SK-N-SH treated with all-trans-retinoic acid at 6 μM for 48 hours (cell line): Measurements from ENCODE around the gene TUBA3E.
"Not testable (repeated sequence)": the region's sequence is repeated elsewhere in the genome, so short reads cannot be mapped to it uniquely, and the experiment has no call there.

Source experiments
- BACH2 ChIP-seq: fragments of 250-450 bp; sonication (Bioruptor Pico); IDR thresholded peaks from 2 replicates; pipeline ENCODE4 v1.9.0; 2021; ENCODE audit warnings: mild to moderate bottlenecking, borderline replicate concordance
- TOX ChIP-seq: fragments of 250-450 bp; sonication (Bioruptor Pico); IDR thresholded peaks from 2 replicates; pipeline ENCODE4 v1.8.0; 2021; ENCODE audit warnings: mild to moderate bottlenecking, moderate library complexity, borderline replicate concordance
- TF ChIP-seq, protein P1 (sequence below): fragments of 250-450 bp; sonication (Bioruptor Pico); IDR thresholded peaks from 2 replicates; pipeline ENCODE4 v1.5.1; 2020; ENCODE audit warnings: low read depth, mild to moderate bottlenecking, moderate library complexity

DNA sequence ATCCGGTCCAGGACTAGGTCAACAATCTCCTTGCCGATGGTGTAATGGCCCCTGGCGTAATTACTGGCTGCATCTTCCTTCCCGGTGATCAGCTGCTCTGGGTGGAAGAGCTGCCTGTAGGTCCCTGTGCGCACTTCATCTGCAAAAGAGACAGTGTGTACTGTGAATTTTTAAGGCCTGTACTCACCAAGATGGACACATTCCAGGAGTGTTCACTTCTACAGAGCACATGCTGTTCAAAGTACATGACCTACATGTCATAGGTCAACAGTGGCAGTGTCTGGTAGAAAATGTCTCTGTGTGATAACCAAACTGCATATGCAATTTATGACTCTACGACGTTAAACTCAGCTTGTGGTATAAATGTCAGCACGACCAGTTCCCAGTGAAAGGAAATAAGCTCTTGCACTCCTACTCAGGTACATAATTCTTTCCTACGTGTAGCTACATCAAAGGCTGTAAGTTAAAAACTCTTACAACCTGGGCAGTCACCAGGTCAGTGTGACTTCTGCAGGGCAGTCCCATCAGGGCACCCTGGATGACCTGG lies 3.1 kb downstream of the TUBA3E start:
- not testable (repeated sequence) for TF ChIP-seq BACH2; TOX (CRISPR knock-in tag)
- TF ChIP-seq, protein P1, sequence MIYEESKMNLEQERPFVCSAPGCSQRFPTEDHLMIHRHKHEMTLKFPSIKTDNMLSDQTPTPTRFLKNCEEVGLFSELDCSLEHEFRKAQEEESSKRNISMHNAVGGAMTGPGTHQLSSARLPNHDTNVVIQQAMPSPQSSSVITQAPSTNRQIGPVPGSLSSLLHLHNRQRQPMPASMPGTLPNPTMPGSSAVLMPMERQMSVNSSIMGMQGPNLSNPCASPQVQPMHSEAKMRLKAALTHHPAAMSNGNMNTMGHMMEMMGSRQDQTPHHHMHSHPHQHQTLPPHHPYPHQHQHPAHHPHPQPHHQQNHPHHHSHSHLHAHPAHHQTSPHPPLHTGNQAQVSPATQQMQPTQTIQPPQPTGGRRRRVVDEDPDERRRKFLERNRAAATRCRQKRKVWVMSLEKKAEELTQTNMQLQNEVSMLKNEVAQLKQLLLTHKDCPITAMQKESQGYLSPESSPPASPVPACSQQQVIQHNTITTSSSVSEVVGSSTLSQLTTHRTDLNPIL (CRISPR knock-in tag) = not testable (repeated sequence)
